Loucy (cell line): ENCODE results near the gene CLSTN2.

Experiments used
- EZH2phosphoT487 ChIP-seq: fragments of 200-600 bp; IDR thresholded peaks from 2 replicates; pipeline ENCODE4 v1.6.1; 2018; ENCODE audit warnings: antibody characterized with exemption, mild to moderate bottlenecking, moderate library complexity, borderline replicate concordance
- TF ChIP-seq, protein P1 (sequence below): fragments of 200-600 bp; sonication (generic); conservative IDR thresholded peaks from 2 replicates; pipeline ENCODE4 v1.5.1; 2014; ENCODE audit warnings: mild to moderate bottlenecking, antibody characterized with exemption, low read length

DNA sequence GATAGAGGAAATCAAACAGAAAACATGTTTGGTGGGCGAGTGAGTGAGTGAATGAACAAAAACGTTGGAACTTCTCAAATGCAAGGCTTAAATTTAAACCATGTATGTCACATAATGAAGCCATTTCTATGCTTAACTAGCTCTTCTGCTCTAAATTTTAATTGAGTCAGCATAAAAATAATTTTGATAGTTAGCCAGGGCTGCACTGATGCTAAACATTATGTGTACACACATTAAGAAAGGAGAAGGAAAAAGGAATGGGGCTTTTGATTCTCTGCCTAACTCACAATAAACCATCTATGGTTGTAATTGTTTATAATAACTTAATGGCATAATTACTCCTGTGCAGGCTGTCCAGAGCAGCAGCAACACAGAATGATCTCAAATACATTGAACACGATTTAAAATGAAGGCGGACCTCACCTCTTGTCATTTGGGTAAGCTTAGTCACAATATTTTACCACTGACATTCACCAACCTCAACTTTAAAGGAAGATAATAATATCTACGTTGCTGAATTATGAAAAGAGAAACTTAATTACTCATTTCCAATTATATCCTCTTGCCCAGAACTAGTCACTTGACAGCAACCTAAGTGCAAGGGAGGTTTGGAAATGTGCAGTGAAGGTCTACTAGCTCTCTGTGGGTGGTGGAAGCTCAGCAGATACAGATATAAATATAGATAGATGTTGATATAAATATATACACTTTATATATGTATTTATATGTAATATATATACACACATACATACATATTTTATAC, 424.4 kb downstream of the CLSTN2 start:
- TF ChIP-seq, protein P1, sequence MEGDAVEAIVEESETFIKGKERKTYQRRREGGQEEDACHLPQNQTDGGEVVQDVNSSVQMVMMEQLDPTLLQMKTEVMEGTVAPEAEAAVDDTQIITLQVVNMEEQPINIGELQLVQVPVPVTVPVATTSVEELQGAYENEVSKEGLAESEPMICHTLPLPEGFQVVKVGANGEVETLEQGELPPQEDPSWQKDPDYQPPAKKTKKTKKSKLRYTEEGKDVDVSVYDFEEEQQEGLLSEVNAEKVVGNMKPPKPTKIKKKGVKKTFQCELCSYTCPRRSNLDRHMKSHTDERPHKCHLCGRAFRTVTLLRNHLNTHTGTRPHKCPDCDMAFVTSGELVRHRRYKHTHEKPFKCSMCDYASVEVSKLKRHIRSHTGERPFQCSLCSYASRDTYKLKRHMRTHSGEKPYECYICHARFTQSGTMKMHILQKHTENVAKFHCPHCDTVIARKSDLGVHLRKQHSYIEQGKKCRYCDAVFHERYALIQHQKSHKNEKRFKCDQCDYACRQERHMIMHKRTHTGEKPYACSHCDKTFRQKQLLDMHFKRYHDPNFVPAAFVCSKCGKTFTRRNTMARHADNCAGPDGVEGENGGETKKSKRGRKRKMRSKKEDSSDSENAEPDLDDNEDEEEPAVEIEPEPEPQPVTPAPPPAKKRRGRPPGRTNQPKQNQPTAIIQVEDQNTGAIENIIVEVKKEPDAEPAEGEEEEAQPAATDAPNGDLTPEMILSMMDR, result no peak
- TF ChIP-seq EZH2phosphoT487, result no peak
